ENCODE data around the gene ZNF524.

DNA sequence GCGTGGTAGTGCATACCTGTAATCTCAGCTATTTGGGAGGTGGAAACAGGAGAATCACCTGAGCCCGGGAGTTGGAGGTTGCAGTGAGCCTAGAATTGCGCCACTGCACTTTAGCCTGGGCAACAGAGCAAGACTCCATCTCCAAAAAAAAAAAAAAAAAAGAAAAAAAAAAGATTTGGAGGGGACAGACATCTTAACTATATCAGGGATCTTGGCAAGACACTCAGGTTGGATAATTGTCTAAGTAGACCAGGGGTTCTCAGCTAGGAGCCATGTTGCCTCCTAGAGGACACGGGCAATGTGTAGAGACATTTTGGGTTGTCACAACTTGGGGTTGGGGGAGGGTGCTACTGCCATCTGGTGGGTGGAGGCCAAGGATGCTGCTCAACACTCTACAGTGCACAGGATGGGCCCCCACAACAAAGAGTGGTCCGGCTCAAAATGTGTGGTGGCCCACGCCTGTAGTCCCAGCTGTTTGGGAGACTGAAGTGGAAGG lies 38.8 kb downstream of the ZNF524 start:
- TF ChIP-seq, protein P1, sequence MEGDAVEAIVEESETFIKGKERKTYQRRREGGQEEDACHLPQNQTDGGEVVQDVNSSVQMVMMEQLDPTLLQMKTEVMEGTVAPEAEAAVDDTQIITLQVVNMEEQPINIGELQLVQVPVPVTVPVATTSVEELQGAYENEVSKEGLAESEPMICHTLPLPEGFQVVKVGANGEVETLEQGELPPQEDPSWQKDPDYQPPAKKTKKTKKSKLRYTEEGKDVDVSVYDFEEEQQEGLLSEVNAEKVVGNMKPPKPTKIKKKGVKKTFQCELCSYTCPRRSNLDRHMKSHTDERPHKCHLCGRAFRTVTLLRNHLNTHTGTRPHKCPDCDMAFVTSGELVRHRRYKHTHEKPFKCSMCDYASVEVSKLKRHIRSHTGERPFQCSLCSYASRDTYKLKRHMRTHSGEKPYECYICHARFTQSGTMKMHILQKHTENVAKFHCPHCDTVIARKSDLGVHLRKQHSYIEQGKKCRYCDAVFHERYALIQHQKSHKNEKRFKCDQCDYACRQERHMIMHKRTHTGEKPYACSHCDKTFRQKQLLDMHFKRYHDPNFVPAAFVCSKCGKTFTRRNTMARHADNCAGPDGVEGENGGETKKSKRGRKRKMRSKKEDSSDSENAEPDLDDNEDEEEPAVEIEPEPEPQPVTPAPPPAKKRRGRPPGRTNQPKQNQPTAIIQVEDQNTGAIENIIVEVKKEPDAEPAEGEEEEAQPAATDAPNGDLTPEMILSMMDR (IDR thresholded peaks at IDR 0.05), result peak in 1 of 4 experiments; percentile 33
- no peak for TF ChIP-seq POLR2A (IDR thresholded peaks at IDR 0.05)
